Measurements from ENCODE around the gene KCNIP3.
"Not testable (repeated sequence)": the region's sequence is repeated elsewhere in the genome, so short reads cannot be mapped to it uniquely, and the experiment has no call there.

KCNIP3 gene

GRCh38 chr2:95433373-95433772 lies 136.2 kb downstream of the KCNIP3 start:
- not testable (repeated sequence) for DNase-seq

GRCh38 chr2:95433973-95434372 lies 136.8 kb downstream of the KCNIP3 start:
- DNase-seq: not testable (repeated sequence)

GRCh38 chr2:95434507-95435076 lies 137.4 kb downstream of the KCNIP3 start:
- DNase-seq: not testable (repeated sequence)

- not testable (repeated sequence) for DNase-seq
These were observed 138.2 kb downstream of the KCNIP3 start for GRCh38 chr2:95435162-95435871.

Data from Kasumi-1 (cell line).